ENCODE measurements around the gene SSU72.
"Not testable (repeated sequence)": the region's sequence is repeated elsewhere in the genome, so short reads cannot be mapped to it uniquely, and the experiment has no call there.

DNA sequence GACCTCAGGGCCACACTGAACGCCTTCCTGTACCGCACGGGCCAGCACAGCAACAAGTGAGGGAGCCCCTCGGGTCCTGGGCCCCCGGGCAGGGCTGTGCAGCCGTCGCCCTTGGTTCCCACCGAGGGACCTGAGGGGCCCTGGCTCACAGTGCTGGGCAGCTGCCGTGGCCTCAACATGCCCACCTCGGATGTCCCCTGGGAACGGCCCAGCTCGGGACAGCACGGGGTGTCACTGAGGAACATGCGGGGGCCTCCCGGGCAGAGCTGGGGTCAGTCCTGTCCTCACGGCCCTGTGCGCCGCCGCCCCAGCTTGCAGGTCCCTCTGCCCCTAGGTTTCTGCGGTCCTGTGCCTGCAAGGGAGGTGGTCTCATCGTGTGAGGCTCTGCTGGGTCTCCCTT lies 48.2 kb downstream of the SSU72 start:
- TF ChIP-seq, protein P1, sequence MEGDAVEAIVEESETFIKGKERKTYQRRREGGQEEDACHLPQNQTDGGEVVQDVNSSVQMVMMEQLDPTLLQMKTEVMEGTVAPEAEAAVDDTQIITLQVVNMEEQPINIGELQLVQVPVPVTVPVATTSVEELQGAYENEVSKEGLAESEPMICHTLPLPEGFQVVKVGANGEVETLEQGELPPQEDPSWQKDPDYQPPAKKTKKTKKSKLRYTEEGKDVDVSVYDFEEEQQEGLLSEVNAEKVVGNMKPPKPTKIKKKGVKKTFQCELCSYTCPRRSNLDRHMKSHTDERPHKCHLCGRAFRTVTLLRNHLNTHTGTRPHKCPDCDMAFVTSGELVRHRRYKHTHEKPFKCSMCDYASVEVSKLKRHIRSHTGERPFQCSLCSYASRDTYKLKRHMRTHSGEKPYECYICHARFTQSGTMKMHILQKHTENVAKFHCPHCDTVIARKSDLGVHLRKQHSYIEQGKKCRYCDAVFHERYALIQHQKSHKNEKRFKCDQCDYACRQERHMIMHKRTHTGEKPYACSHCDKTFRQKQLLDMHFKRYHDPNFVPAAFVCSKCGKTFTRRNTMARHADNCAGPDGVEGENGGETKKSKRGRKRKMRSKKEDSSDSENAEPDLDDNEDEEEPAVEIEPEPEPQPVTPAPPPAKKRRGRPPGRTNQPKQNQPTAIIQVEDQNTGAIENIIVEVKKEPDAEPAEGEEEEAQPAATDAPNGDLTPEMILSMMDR (IDR thresholded peaks at IDR 0.05; ENCODE audit: insufficient read depth, low read length) = not testable (repeated sequence)
- not testable (repeated sequence) for TF ChIP-seq POLR2AphosphoS5, GABPA (IDR thresholded peaks at IDR 0.05; ENCODE audit: low read depth)
- TF ChIP-seq, protein P2, sequence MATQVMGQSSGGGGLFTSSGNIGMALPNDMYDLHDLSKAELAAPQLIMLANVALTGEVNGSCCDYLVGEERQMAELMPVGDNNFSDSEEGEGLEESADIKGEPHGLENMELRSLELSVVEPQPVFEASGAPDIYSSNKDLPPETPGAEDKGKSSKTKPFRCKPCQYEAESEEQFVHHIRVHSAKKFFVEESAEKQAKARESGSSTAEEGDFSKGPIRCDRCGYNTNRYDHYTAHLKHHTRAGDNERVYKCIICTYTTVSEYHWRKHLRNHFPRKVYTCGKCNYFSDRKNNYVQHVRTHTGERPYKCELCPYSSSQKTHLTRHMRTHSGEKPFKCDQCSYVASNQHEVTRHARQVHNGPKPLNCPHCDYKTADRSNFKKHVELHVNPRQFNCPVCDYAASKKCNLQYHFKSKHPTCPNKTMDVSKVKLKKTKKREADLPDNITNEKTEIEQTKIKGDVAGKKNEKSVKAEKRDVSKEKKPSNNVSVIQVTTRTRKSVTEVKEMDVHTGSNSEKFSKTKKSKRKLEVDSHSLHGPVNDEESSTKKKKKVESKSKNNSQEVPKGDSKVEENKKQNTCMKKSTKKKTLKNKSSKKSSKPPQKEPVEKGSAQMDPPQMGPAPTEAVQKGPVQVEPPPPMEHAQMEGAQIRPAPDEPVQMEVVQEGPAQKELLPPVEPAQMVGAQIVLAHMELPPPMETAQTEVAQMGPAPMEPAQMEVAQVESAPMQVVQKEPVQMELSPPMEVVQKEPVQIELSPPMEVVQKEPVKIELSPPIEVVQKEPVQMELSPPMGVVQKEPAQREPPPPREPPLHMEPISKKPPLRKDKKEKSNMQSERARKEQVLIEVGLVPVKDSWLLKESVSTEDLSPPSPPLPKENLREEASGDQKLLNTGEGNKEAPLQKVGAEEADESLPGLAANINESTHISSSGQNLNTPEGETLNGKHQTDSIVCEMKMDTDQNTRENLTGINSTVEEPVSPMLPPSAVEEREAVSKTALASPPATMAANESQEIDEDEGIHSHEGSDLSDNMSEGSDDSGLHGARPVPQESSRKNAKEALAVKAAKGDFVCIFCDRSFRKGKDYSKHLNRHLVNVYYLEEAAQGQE (IDR thresholded peaks at IDR 0.05; ENCODE audit: insufficient replicate concordance, low read depth) = not testable (repeated sequence)
